Transverse colon (tissue), 4 donors: Measurements from ENCODE around the gene DOCK1. TPM values are rescaled to one million over a fixed set of nuclear protein-coding genes. Genes with fewer than 3 reads are reported as not detected.

ENCODE experiments used
- DNase-seq: peaks from one replicate; pipeline ENCODE4 v3.0.0-alpha.2; 2019
- H3K27ac ChIP-seq, 4 donors: fragments of 200-600 bp; sonication (generic); 2 replicates each; pipeline ENCODE4 v1.5.1; 2016 to 2018; ENCODE audit warnings: inconsistent platforms in 4 of 4
- H3K27me3 ChIP-seq: fragments of 200-600 bp; sonication (generic); 2 replicates; pipeline ENCODE4 v1.5.1; 2017; ENCODE audit warnings: inconsistent platforms
- H3K36me3 ChIP-seq, 4 donors: fragments of 200-600 bp; sonication (generic); 2 replicates each; pipeline ENCODE4 v1.5.1; 2017 to 2019; ENCODE audit warnings: inconsistent platforms in 4 of 4
- H3K4me1 ChIP-seq, 4 donors: fragments of 200-600 bp; sonication (generic); 2 replicates each; pipeline ENCODE4 v1.5.1; 2017 to 2020; ENCODE audit warnings: inconsistent platforms in 4 of 4
- H3K4me3 ChIP-seq, 4 donors: fragments of 200-600 bp; sonication (generic); 1 replicate in 1 of 4; 2 replicates in 3 of 4; pipeline versions ENCODE4 v1.5.1 to v1.6.1; 2017 to 2019; ENCODE audit warnings: inconsistent platforms in 4 of 4
- H3K9me3 ChIP-seq, 2 donors: fragments of 200-600 bp; sonication (generic); 2 replicates each; pipeline ENCODE4 v1.5.1; 2017 to 2019; ENCODE audit warnings: inconsistent platforms in 2 of 2
- EP300 ChIP-seq: sonication (generic); formaldehyde crosslinking; IDR thresholded peaks from one replicate; pipeline ENCODE4 v1.6.1; 2017; ENCODE audit warnings: antibody characterized with exemption, low read depth
- POLR2A ChIP-seq: fragments of 450-650 bp; IDR thresholded peaks from one replicate; pipeline ENCODE4 v1.6.1; 2016; ENCODE audit warnings: antibody characterized with exemption, mild to moderate bottlenecking, moderate library complexity
- POLR2AphosphoS5 ChIP-seq, 3 donors: sonication (generic); formaldehyde crosslinking; IDR thresholded peaks; one replicate each; pipeline ENCODE4 v1.6.1; 2016; ENCODE audit warnings: antibody characterized with exemption in 3 of 3
- WGBS, 2 donors: methylation state at CpG; one replicate each; pipeline ENCODE4 v1.1.5; 2018; ENCODE audit warnings: low coverage in 1 of 2; 5-methylcytosine and 5-hydroxymethylcytosine counted together
- in situ Hi-C, 4 donors: fragments of 200-750 bp; cut with MboI; loops; one replicate each; pipeline versions ENCODE4 v1.15.0 to v1.15.1; 2017; ENCODE audit warnings: low sequenced_read_pairs in 3 of 4, low pct_ligation_motif_present in 1 of 4, low pct_unique_long_range_greater_than_20kb in 1 of 4
- intact Hi-C: fragments of 100-400 bp; cut with DNase I; formaldehyde crosslinking; loops from one replicate; pipeline ENCODE4 v1.15.1; 2023; ENCODE audit warnings: low total_unique reads
- total RNA-seq, 4 donors: library from RNA; depleted of rRNA; stranded (reverse); fragments of >200 nt; gene quantifications; one replicate each; pipeline ENCODE4 v1.1.0, GENCODE V29; 2016
- TF ChIP-seq, protein P1 (sequence below), 5 experiments: fragments of 200-600 bp in 3 of 5; fragments of 450-650 bp in 2 of 5; sonication (generic) in 3 of 5; IDR thresholded peaks; 1 replicate in 2 of 5; 2 replicates in 3 of 5; pipeline ENCODE4 v1.5.1; 2016 to 2017; ENCODE audit warnings: antibody characterized with exemption in 5 of 5, inconsistent platforms in 3 of 5, mild to moderate bottlenecking in 2 of 5, moderate library complexity in 1 of 5

The DOCK1 gene
- total RNA-seq, 4 donors from 2014 or later: 75.1 to 200 (median 92.5) TPM

- WGBS, 2 donors: 93 to 94% methylated on average over 3 to 6 of the region's 6 CpGs
- in situ Hi-C loops: no loop called here
- Histone ChIP-seq H3K27ac (no peak overlapping the region), H3K36me3 (peaks cover 0 to 7% (median 2%) of the 10 kb centered on the region in 4 donors), H3K9me3 (no peaks in the 10 kb centered on the region), H3K4me3 (no peak overlapping the region), H3K27me3 (no peaks in the 10 kb centered on the region), H3K4me1 (peaks cover 0 to 4% (median 0%) of the 10 kb centered on the region in 4 donors)
- no peak for TF ChIP-seq POLR2AphosphoS5 (IDR thresholded peaks at IDR 0.05)
- no peak for TF ChIP-seq POLR2A
- no peak for TF ChIP-seq EP300
- TF ChIP-seq, protein P1, sequence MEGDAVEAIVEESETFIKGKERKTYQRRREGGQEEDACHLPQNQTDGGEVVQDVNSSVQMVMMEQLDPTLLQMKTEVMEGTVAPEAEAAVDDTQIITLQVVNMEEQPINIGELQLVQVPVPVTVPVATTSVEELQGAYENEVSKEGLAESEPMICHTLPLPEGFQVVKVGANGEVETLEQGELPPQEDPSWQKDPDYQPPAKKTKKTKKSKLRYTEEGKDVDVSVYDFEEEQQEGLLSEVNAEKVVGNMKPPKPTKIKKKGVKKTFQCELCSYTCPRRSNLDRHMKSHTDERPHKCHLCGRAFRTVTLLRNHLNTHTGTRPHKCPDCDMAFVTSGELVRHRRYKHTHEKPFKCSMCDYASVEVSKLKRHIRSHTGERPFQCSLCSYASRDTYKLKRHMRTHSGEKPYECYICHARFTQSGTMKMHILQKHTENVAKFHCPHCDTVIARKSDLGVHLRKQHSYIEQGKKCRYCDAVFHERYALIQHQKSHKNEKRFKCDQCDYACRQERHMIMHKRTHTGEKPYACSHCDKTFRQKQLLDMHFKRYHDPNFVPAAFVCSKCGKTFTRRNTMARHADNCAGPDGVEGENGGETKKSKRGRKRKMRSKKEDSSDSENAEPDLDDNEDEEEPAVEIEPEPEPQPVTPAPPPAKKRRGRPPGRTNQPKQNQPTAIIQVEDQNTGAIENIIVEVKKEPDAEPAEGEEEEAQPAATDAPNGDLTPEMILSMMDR (IDR thresholded peaks at IDR 0.05): no peak
- intact Hi-C loops: no loop called here
- DNase-seq: no peak
Measured at GRCh38 chr10:127021801-127022200, 116.6 kb downstream of the DOCK1 start.

GRCh38 chr10:127024685-127025435 is 119.6 kb downstream of the DOCK1 start:
- Histone ChIP-seq H3K4me3 (no peak overlapping the region), H3K27me3 (no peaks in the 10 kb centered on the region), H3K4me1 (peaks cover 0 to 4% (median 0%) of the 10 kb centered on the region in 4 donors), H3K36me3 (peaks cover 0 to 7% (median 2%) of the 10 kb centered on the region in 4 donors), H3K27ac (peak overlapping the region; percentile 34 to 74 (median 59)), H3K9me3 (no peaks in the 10 kb centered on the region)
- in situ Hi-C loops (no loop called here), intact Hi-C loops (no loop called here)
- 75 to 84% methylated on average over 10 to 13 of the region's 13 CpGs for WGBS, 2 donors
- no peak for DNase-seq
- TF ChIP-seq, protein P1 (IDR thresholded peaks at IDR 0.05): no peak
- peak; percentile 12 to 27 (median 21) for TF ChIP-seq POLR2AphosphoS5 (IDR thresholded peaks at IDR 0.05)
- peak; percentile 55 for TF ChIP-seq EP300

GRCh38 chr10:127027786-127028185 is 122.6 kb downstream of the DOCK1 start:
- TF ChIP-seq, protein P1 (IDR thresholded peaks at IDR 0.05): no peak
- no peak for TF ChIP-seq POLR2A
- TF ChIP-seq POLR2AphosphoS5 (IDR thresholded peaks at IDR 0.05): no peak
- no peak for TF ChIP-seq EP300
- Histone ChIP-seq H3K4me3 (no peak overlapping the region), H3K27ac (no peak overlapping the region), H3K4me1 (peaks cover 0 to 4% (median 0%) of the 10 kb centered on the region in 4 donors), H3K36me3 (peaks cover 0 to 16% (median 5%) of the 10 kb centered on the region in 4 donors), H3K27me3 (no peaks in the 10 kb centered on the region), H3K9me3 (no peaks in the 10 kb centered on the region)
- intact Hi-C loops (no loop called here), in situ Hi-C loops (no loop called here)
- DNase-seq: no peak
- WGBS, 2 donors: 92 to 100% methylated on average over 1 to 9 of the region's 9 CpGs

DNA sequence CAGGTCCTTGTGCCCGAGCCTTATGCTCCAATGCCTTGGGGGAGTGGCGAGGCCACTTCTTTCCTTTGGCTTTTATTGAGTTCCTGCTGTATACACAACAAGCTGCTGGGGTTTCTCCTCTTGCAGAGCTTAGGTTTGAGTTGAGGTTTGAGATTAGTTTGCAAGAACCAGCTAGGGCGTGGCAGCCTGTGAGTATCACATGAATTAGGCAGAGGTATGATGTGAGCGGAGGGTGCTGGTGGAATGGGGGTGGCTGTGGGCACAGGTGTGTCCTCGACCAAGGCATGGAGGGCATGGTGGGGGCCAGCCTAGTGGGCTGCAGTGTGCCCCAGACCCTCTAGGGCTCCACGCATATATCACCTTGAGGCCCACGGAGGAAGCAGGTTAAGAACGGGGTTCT is 123.3 kb downstream of the DOCK1 start:
- in situ Hi-C loops: no loop called here
- TF ChIP-seq, protein P1 (IDR thresholded peaks at IDR 0.05): no peak
- TF ChIP-seq POLR2AphosphoS5 (IDR thresholded peaks at IDR 0.05) (no peak), POLR2A (no peak), EP300 (no peak)
- no peak for DNase-seq
- intact Hi-C loops: no loop called here
- peaks cover 0 to 4% (median 0%) of the 10 kb centered on the region in 4 donors for H3K4me1 ChIP-seq
- H3K27me3 ChIP-seq: no peaks in the 10 kb centered on the region
- 91% methylated on average over 8 of the region's 8 CpGs; no CpG with 5 or more reads in 1 of the 2 donors for WGBS, 2 donors
- H3K4me3 ChIP-seq: no peak overlapping the region
- peaks cover 0 to 24% (median 4%) of the 10 kb centered on the region in 4 donors for H3K36me3 ChIP-seq
- H3K27ac ChIP-seq: no peak overlapping the region
- no peaks in the 10 kb centered on the region for H3K9me3 ChIP-seq
